WTC11 (cell line): ENCODE data around the gene MRPL51. TPM values are rescaled to one million over a fixed set of nuclear protein-coding genes. Genes with fewer than 3 reads are reported as not detected.
"Not testable (repeated sequence)": the region's sequence is repeated elsewhere in the genome, so short reads cannot be mapped to it uniquely, and the experiment has no call there.

Source experiments
- ATAC-seq: fragments of 200-7000 bp; cut with Tn5 transposase; 2 replicates; pipeline ENCODE4 v1.10.0; 2021; ENCODE audit warnings: mild to moderate bottlenecking, moderate library complexity
- CTCF ChIA-PET: fragments of 300-600 bp; sonication (Branson Sonifier 250); formaldehyde crosslinking; loops from one replicate; lab custom pipeline; 2021; ENCODE audit warnings: antibody characterized with exemption; lab: Charles Lee
- POLR2A ChIA-PET: fragments of 350-600 bp; sonication (Branson Sonifier 250); formaldehyde crosslinking; loops from one replicate; lab custom pipeline; 2021; ENCODE audit warnings: antibody characterized with exemption; lab: Charles Lee
- DNase-seq: peaks from one replicate; pipeline ENCODE4 v3.0.0; 2021; ENCODE audit warnings: low spot score
- H3K27ac Mint-ChIP-seq: 2 replicates; pipeline ENCODE4 v1.8.0; 2021; ENCODE audit warnings: mixed read lengths
- H3K27me3 Mint-ChIP-seq: 2 replicates; pipeline ENCODE4 v1.8.0; 2021; ENCODE audit warnings: low read depth, mild to moderate bottlenecking, moderate library complexity, mixed read lengths
- H3K36me3 Mint-ChIP-seq: 2 replicates; pipeline ENCODE4 v1.8.0; 2021; ENCODE audit warnings: mixed read lengths
- H3K4me1 Mint-ChIP-seq: 2 replicates; pipeline ENCODE4 v1.8.0; 2022; ENCODE audit warnings: mixed read lengths
- H3K4me3 Mint-ChIP-seq: 2 replicates; pipeline ENCODE4 v1.8.0; 2021; ENCODE audit warnings: mild to moderate bottlenecking, moderate library complexity, mixed read lengths
- H3K9me3 Mint-ChIP-seq: 2 replicates; pipeline ENCODE4 v1.8.0; 2021; ENCODE audit warnings: mixed read lengths
- CREB1 ChIP-seq: sonication (generic); formaldehyde crosslinking; IDR thresholded peaks from 2 replicates; pipeline ENCODE4 v1.8.0; 2023; ENCODE audit warnings: mild to moderate bottlenecking, missing genetic modification reagents
- ETV6 ChIP-seq: sonication (generic); formaldehyde crosslinking; IDR thresholded peaks from 2 replicates; pipeline ENCODE4 v1.8.1; 2022; ENCODE audit warnings: mild to moderate bottlenecking, missing genetic modification reagents
- FOXP1 ChIP-seq: sonication (generic); formaldehyde crosslinking; IDR thresholded peaks from 2 replicates; pipeline ENCODE4 v1.8.0; 2022; ENCODE audit warnings: missing genetic modification reagents, mild to moderate bottlenecking, moderate library complexity, borderline replicate concordance
- IRF2 ChIP-seq: sonication (generic); formaldehyde crosslinking; IDR thresholded peaks from 2 replicates; pipeline ENCODE4 v1.8.0; 2022; ENCODE audit warnings: low read depth, missing genetic modification reagents, borderline replicate concordance
- MYBL2 ChIP-seq: sonication (generic); formaldehyde crosslinking; IDR thresholded peaks from 2 replicates; pipeline ENCODE4 v1.8.1; 2023; ENCODE audit warnings: mild to moderate bottlenecking, moderate library complexity, missing genetic modification reagents
- SP1 ChIP-seq: sonication (generic); formaldehyde crosslinking; conservative IDR thresholded peaks from 2 replicates; pipeline ENCODE4 v1.8.1; 2022; ENCODE audit warnings: missing genetic modification reagents
- TEAD4 ChIP-seq: sonication (generic); formaldehyde crosslinking; IDR thresholded peaks from 2 replicates; pipeline ENCODE4 v1.8.0; 2022; ENCODE audit warnings: mild to moderate bottlenecking, missing genetic modification reagents
- total RNA-seq: library from RNA; stranded (reverse); gene quantifications from 3 replicates; pipeline ENCODE4 v1.2.3, GENCODE V29; 2021
- TF ChIP-seq, protein P1 (sequence below): sonication (generic); formaldehyde crosslinking; conservative IDR thresholded peaks from 2 replicates; pipeline ENCODE4 v1.8.1; 2022; ENCODE audit warnings: mild to moderate bottlenecking, missing genetic modification reagents
- TF ChIP-seq, protein P2 (sequence below): sonication (generic); formaldehyde crosslinking; IDR thresholded peaks from 2 replicates; pipeline ENCODE4 v1.8.1; 2023; ENCODE audit warnings: mild to moderate bottlenecking, missing genetic modification reagents, borderline replicate concordance
- TF ChIP-seq, protein P3 (sequence below): fragments of 200-600 bp; IDR thresholded peaks from 2 replicates; pipeline ENCODE4 v1.8.0; 2022; ENCODE audit warnings: antibody characterized with exemption
- TF ChIP-seq, protein P4 (sequence below): sonication (generic); formaldehyde crosslinking; IDR thresholded peaks from 2 replicates; pipeline ENCODE4 v1.8.1; 2022; ENCODE audit warnings: missing genetic modification reagents, borderline replicate concordance
- TF ChIP-seq, protein P5 (sequence below): fragments of 250-450 bp; sonication (Bioruptor Pico); conservative IDR thresholded peaks from 2 replicates; pipeline ENCODE4 v1.9.0; 2021; ENCODE audit warnings: mild to moderate bottlenecking

The MRPL51 gene
- total RNA-seq, 1 experiment from 2014 or later, result 290 TPM

- POLR2A ChIA-PET, result interaction anchor here (0.7 to 1.4 kb wide), 4 partner anchors 20 to 85 kb away, joined by 4 read pairs; partner anchors contain the start of gene VAMP1
- ATAC-seq, H3K27me3 Mint-ChIP-seq, H3K9me3 Mint-ChIP-seq: not testable (repeated sequence)
- CTCF ChIA-PET, result interaction anchor here (0.6 to 7.1 kb wide), 53 partner anchors 8 to 335 kb away, joined by 3 to 195 read pairs (median 4); partner anchors contain the start of genes CDCA3, COPS7A, IFFO1 and LAG3
- Mint-ChIP-seq H3K36me3 (peaks cover 44% of the 10 kb centered on the region), H3K4me3 (peak overlapping the region; percentile 44), H3K4me1 (peaks cover 46% of the 10 kb centered on the region), H3K27ac (peak overlapping the region; percentile 89)
- TF ChIP-seq CREB1, result 0 out of 2 replicates have a peak, but pooled peaks have one; percentile 13
- TF ChIP-seq, protein P1, sequence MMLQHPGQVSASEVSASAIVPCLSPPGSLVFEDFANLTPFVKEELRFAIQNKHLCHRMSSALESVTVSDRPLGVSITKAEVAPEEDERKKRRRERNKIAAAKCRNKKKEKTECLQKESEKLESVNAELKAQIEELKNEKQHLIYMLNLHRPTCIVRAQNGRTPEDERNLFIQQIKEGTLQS (CRISPR knock-in tag), result peak; percentile 42; the same call in 1 of the 2 replicates
- TF ChIP-seq FOXP1, result peak; percentile 52; the same call in 1 of the 2 replicates
- TF ChIP-seq SP1 (CRISPR knock-in tag), result 0 out of 2 replicates have a peak, but pooled peaks have one; percentile 15
- peak; percentile 51; the same call in 1 of the 2 replicates for TF ChIP-seq MYBL2
- TF ChIP-seq IRF2 (CRISPR knock-in tag), result 0 out of 2 replicates have a peak, but pooled peaks have one; percentile 52
- TF ChIP-seq, protein P2, sequence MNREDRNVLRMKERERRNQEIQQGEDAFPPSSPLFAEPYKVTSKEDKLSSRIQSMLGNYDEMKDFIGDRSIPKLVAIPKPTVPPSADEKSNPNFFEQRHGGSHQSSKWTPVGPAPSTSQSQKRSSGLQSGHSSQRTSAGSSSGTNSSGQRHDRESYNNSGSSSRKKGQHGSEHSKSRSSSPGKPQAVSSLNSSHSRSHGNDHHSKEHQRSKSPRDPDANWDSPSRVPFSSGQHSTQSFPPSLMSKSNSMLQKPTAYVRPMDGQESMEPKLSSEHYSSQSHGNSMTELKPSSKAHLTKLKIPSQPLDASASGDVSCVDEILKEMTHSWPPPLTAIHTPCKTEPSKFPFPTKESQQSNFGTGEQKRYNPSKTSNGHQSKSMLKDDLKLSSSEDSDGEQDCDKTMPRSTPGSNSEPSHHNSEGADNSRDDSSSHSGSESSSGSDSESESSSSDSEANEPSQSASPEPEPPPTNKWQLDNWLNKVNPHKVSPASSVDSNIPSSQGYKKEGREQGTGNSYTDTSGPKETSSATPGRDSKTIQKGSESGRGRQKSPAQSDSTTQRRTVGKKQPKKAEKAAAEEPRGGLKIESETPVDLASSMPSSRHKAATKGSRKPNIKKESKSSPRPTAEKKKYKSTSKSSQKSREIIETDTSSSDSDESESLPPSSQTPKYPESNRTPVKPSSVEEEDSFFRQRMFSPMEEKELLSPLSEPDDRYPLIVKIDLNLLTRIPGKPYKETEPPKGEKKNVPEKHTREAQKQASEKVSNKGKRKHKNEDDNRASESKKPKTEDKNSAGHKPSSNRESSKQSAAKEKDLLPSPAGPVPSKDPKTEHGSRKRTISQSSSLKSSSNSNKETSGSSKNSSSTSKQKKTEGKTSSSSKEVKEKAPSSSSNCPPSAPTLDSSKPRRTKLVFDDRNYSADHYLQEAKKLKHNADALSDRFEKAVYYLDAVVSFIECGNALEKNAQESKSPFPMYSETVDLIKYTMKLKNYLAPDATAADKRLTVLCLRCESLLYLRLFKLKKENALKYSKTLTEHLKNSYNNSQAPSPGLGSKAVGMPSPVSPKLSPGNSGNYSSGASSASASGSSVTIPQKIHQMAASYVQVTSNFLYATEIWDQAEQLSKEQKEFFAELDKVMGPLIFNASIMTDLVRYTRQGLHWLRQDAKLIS (CRISPR knock-in tag), result 0 out of 2 replicates have a peak, but pooled peaks have one; percentile 52
- TF ChIP-seq TEAD4, result peak; percentile 62; the same call in 1 of the 2 replicates
- TF ChIP-seq, protein P3, sequence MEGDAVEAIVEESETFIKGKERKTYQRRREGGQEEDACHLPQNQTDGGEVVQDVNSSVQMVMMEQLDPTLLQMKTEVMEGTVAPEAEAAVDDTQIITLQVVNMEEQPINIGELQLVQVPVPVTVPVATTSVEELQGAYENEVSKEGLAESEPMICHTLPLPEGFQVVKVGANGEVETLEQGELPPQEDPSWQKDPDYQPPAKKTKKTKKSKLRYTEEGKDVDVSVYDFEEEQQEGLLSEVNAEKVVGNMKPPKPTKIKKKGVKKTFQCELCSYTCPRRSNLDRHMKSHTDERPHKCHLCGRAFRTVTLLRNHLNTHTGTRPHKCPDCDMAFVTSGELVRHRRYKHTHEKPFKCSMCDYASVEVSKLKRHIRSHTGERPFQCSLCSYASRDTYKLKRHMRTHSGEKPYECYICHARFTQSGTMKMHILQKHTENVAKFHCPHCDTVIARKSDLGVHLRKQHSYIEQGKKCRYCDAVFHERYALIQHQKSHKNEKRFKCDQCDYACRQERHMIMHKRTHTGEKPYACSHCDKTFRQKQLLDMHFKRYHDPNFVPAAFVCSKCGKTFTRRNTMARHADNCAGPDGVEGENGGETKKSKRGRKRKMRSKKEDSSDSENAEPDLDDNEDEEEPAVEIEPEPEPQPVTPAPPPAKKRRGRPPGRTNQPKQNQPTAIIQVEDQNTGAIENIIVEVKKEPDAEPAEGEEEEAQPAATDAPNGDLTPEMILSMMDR, result peak; percentile 91
- peak; percentile 59; the same call in 1 of the 2 replicates for TF ChIP-seq ETV6 (CRISPR knock-in tag)
- TF ChIP-seq, protein P4, sequence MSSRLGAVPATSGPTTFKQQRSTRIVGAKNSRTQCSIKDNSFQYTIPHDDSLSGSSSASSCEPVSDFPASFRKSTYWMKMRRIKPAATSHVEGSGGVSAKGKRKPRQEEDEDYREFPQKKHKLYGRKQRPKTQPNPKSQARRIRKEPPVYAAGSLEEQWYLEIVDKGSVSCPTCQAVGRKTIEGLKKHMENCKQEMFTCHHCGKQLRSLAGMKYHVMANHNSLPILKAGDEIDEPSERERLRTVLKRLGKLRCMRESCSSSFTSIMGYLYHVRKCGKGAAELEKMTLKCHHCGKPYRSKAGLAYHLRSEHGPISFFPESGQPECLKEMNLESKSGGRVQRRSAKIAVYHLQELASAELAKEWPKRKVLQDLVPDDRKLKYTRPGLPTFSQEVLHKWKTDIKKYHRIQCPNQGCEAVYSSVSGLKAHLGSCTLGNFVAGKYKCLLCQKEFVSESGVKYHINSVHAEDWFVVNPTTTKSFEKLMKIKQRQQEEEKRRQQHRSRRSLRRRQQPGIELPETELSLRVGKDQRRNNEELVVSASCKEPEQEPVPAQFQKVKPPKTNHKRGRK (CRISPR knock-in tag), result 0 out of 2 replicates have a peak, but pooled peaks have one; percentile 54
- TF ChIP-seq, protein P5, sequence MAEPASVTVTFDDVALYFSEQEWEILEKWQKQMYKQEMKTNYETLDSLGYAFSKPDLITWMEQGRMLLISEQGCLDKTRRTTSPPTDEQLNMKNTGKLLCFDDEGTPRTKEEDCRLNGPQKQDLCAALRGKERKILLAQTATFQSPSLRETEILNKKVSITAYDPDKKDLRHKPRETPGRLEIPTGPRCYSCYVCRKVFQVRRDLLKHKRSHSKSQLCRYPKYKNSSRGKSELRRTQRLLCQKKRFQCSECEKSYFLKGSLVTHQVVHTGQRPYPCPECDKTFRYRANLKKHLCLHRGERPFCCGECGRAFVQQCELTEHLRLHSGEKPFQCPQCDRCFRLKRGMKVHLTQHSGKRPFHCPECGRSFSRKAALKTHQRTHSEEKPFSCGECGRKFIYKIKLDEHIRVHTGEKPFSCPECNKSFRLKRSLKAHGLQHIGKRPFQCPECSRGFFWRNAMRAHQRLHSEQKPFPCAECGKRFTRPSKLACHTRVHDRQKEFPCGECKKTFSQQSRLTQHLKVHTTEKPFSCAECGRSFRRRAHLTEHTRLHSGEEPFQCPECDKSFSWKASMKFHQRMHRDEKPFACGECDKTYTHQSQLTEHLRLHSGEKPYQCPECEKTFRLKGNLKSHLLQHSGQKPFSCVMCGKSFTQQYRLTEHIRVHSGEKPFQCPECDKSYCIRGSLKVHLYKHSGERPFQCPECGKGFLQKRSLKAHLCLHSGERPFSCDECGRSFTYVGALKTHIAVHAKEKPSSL (CRISPR knock-in tag), result 0 out of 2 replicates have a peak, but pooled peaks have one; percentile 12
- peak; percentile 82 for DNase-seq
These were observed 44.7 kb upstream of the MRPL51 start for GRCh38 chr12:6537580-6538419.
